OCI-LY1 (cell line): Measurements from ENCODE around the gene COPB1.

Experiments used
- H2AFZ ChIP-seq: fragments of 200-600 bp; sonication (generic), shearing (Covaris generic); 2 replicates; pipeline ENCODE4 v1.6.0; 2014; ENCODE audit warnings: antibody characterized with exemption, mild to moderate bottlenecking, low read length
- H3F3A ChIP-seq: fragments of 200-600 bp; sonication (generic), shearing (Covaris generic); 2 replicates; pipeline ENCODE4 v1.6.0; 2014; ENCODE audit warnings: mild to moderate bottlenecking, antibody characterized with exemption, low read length, moderate library complexity; ENCODE audit not compliant: insufficient read depth
- H3K27ac ChIP-seq: fragments of 200-600 bp; sonication (generic); 2 replicates; pipeline ENCODE4 v1.5.1; 2014; ENCODE audit warnings: low read length, mixed run types, mild to moderate bottlenecking, low read depth; ENCODE audit not compliant: poor library complexity, severe bottlenecking
- H3K27me3 ChIP-seq: fragments of 200-600 bp; sonication (generic); 2 replicates; pipeline ENCODE4 v1.6.0; 2014; ENCODE audit warnings: antibody characterized with exemption, mild to moderate bottlenecking, low read length, moderate library complexity; ENCODE audit not compliant: insufficient read depth
- H3K36me3 ChIP-seq: fragments of 200-600 bp; sonication (generic); 2 replicates; pipeline ENCODE4 v1.6.1; 2014; ENCODE audit warnings: mild to moderate bottlenecking, antibody characterized with exemption, low read length, moderate library complexity, mixed read lengths; ENCODE audit not compliant: insufficient read depth
- H3K4me1 ChIP-seq: fragments of 200-600 bp; sonication (generic); 2 replicates; pipeline ENCODE4 v1.5.1; 2014; ENCODE audit warnings: mild to moderate bottlenecking, low read length, moderate library complexity; ENCODE audit not compliant: insufficient read depth, severe bottlenecking
- H3K4me2 ChIP-seq: fragments of 200-600 bp; sonication (generic), shearing (Covaris generic); 2 replicates; pipeline ENCODE4 v1.6.1; 2014; ENCODE audit warnings: low read length
- H3K4me3 ChIP-seq: fragments of 200-600 bp; sonication (generic); 2 replicates; pipeline ENCODE4 v1.5.1; 2014; ENCODE audit warnings: low read length, low read depth, mild to moderate bottlenecking, mixed read lengths; ENCODE audit not compliant: poor library complexity, severe bottlenecking
- H3K79me2 ChIP-seq: fragments of 200-600 bp; shearing (Covaris generic); 2 replicates; pipeline ENCODE4 v1.6.1; 2016; ENCODE audit warnings: mixed run types, low read length, mixed read lengths; ENCODE audit not compliant: insufficient read depth
- H3K9ac ChIP-seq: fragments of 200-600 bp; sonication (generic), shearing (Covaris generic); 2 replicates; pipeline ENCODE4 v1.6.1; 2014; ENCODE audit warnings: mild to moderate bottlenecking, low read length, mixed read lengths
- H3K9me2 ChIP-seq: fragments of 200-600 bp; sonication (generic), shearing (Covaris generic); 2 replicates; pipeline ENCODE4 v1.6.1; 2014; ENCODE audit warnings: low read depth, mild to moderate bottlenecking, low read length, mixed read lengths
- H3K9me3 ChIP-seq: fragments of 200-600 bp; shearing (Covaris generic); 2 replicates; pipeline ENCODE4 v1.6.1; 2014; ENCODE audit warnings: low read length, mixed read lengths
- H4K20me1 ChIP-seq: fragments of 200-600 bp; sonication (generic), shearing (Covaris generic); 2 replicates; pipeline ENCODE4 v1.6.0; 2016; ENCODE audit warnings: mild to moderate bottlenecking, low read length; ENCODE audit not compliant: insufficient read depth
- EZH2 ChIP-seq: fragments of 200-600 bp; sonication (generic), shearing (Covaris generic); IDR thresholded peaks from 2 replicates; pipeline ENCODE4 v1.8.0; 2017; ENCODE audit warnings: borderline replicate concordance, mixed run types, mild to moderate bottlenecking, antibody characterized with exemption, low read length, moderate library complexity, mixed read lengths
- TF ChIP-seq, protein P1 (sequence below): fragments of 200-600 bp; sonication (generic), shearing (Covaris generic); IDR thresholded peaks from 2 replicates; pipeline ENCODE4 v1.5.1; 2017; ENCODE audit warnings: mild to moderate bottlenecking, antibody characterized with exemption, low read length, moderate library complexity, mixed read lengths

The COPB1 gene

DNA sequence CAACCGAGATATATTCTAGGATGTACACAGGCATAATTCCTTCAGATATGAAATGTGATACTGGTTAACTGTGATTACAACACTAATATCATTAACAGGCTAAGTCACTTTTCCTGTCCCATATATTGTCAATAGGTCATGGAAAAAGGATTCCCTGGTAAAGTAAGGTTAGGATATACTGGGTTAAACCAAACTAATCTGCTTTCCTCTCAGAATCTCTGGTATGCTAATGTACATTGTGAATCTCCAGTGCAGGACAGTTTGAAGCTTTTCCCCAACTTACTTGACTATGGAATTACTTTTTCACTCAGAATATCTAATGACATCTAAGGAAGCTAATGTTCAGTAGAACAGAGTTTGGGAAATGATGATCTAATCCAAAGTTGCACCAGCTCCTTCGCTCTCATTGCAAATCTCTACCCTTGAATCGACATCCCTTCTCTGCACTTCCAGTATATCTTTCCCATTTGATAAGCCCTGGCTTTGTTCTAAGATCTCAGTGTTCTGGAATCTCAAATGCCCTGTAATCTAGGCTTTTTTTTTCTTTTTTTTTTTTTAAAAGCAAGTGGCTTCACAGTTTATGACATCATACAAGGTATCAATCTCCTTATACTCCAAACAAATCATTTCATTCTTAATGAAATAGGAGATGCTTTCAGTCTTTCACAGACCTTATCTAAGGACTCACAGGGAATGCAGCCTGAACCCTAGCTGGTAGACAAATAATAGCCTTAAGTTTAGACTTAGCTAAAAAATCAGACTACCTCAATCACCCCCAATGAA lies 43.8 kb downstream of the COPB1 start:
- Histone ChIP-seq H4K20me1 (no peaks in the 10 kb centered on the region), H3K36me3 (peaks cover 40% of the 10 kb centered on the region), H3K27ac (no peak overlapping the region), H3K4me3 (no peak overlapping the region), H3K4me1 (no peaks in the 10 kb centered on the region), H2AFZ (no peak overlapping the region), H3K9me2 (no peaks in the 10 kb centered on the region), H3K27me3 (no peaks in the 10 kb centered on the region), H3K79me2 (no peaks in the 10 kb centered on the region), H3K4me2 (no peak overlapping the region), H3F3A (no peaks in the 10 kb centered on the region), H3K9ac (no peak overlapping the region), H3K9me3 (no peaks in the 10 kb centered on the region)
- TF ChIP-seq EZH2: no peak
- TF ChIP-seq, protein P1, sequence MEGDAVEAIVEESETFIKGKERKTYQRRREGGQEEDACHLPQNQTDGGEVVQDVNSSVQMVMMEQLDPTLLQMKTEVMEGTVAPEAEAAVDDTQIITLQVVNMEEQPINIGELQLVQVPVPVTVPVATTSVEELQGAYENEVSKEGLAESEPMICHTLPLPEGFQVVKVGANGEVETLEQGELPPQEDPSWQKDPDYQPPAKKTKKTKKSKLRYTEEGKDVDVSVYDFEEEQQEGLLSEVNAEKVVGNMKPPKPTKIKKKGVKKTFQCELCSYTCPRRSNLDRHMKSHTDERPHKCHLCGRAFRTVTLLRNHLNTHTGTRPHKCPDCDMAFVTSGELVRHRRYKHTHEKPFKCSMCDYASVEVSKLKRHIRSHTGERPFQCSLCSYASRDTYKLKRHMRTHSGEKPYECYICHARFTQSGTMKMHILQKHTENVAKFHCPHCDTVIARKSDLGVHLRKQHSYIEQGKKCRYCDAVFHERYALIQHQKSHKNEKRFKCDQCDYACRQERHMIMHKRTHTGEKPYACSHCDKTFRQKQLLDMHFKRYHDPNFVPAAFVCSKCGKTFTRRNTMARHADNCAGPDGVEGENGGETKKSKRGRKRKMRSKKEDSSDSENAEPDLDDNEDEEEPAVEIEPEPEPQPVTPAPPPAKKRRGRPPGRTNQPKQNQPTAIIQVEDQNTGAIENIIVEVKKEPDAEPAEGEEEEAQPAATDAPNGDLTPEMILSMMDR: no peak

DNA sequence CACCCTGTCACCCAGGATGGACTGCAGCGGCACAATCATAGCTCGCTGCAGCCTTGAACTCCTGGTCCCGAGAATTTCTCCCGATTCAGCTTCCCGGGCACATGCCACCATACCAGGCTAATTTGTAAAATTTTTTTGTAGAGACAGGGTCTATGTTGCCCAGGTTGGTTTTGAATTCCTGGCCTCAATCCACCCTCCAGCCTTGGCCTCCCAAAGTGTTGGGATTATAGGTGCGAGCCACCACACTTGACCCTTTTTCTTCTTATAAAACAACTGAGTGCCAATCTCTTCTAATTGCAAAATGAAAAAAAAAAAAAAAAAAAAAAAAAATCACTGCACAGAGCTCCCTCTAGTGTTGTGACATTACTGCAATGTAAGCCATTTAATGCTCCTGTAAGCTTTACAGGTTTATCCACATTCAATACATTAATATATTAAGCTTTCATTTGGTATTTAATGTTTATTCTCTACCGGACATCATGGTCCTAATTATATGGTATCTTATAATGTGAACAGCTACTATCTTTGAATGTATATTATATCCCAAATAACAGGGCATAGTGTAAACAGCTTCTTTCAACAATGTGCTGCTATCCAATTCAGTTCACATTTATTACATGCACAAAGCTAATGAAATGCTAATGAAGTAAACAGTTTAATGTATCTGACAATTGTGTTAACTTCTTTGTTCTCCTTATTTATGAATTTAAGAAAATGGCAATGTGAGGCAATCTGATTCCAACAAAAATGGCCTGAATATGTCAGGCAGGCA lies 44.6 kb downstream of the COPB1 start:
- H4K20me1 ChIP-seq: no peaks in the 10 kb centered on the region
- H3K9ac ChIP-seq: no peak overlapping the region
- H3K4me3 ChIP-seq: no peak overlapping the region
- H3K79me2 ChIP-seq: no peaks in the 10 kb centered on the region
- H3K27me3 ChIP-seq: no peaks in the 10 kb centered on the region
- H2AFZ ChIP-seq: no peak overlapping the region
- peaks cover 32% of the 10 kb centered on the region for H3K36me3 ChIP-seq
- H3F3A ChIP-seq: no peaks in the 10 kb centered on the region
- H3K4me2 ChIP-seq: no peak overlapping the region
- no peaks in the 10 kb centered on the region for H3K9me2 ChIP-seq
- no peaks in the 10 kb centered on the region for H3K9me3 ChIP-seq
- H3K4me1 ChIP-seq: no peaks in the 10 kb centered on the region
- no peak for TF ChIP-seq EZH2
- TF ChIP-seq, protein P1: peak; percentile 68
- H3K27ac ChIP-seq: no peak overlapping the region

DNA sequence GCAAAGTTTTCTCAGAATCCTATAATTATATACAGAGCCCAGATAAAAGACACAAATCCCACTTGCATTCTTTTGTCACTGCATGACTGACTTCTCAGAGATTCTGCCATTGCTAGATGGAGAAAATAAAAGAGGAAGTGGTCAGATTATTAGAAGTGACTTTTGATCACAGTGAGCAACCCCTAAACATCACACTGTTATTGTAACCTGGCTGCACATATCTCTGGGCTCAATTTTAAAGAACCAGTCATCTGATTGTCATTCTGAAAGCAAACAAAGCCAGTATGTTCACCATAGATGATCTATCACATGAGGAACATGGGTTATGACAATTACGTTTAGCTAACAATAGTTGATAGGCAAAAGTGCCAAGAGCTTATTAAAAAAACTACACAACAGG lies 47.8 kb downstream of the COPB1 start:
- Histone ChIP-seq H3F3A (no peaks in the 10 kb centered on the region), H3K27me3 (no peaks in the 10 kb centered on the region), H3K9me2 (no peaks in the 10 kb centered on the region), H3K4me2 (no peak overlapping the region), H3K9me3 (no peaks in the 10 kb centered on the region), H3K36me3 (peaks cover 9% of the 10 kb centered on the region; the same call in 1 of the 2 replicates), H3K79me2 (no peaks in the 10 kb centered on the region), H2AFZ (no peak overlapping the region), H4K20me1 (no peaks in the 10 kb centered on the region), H3K9ac (no peak overlapping the region), H3K4me3 (no peak overlapping the region), H3K27ac (no peak overlapping the region), H3K4me1 (no peaks in the 10 kb centered on the region)
- TF ChIP-seq, protein P1: no peak
- no peak for TF ChIP-seq EZH2
